CD4-positive, CD25-positive, alpha-beta regulatory T cell (primary cell): ENCODE results near the gene SHOC1. TPM values are rescaled to one million over a fixed set of nuclear protein-coding genes. Genes with fewer than 3 reads are reported as not detected.

Experiments
- ATAC-seq, 2 donors: fragments of 150-1000 bp; cut with Tn5 transposase; one replicate each; pipeline ENCODE4 v1.10.0; 2021; ENCODE audit warnings: low read depth in 2 of 2, moderate number of reproducible peaks in 2 of 2, moderate library complexity in 1 of 2
- DNase-seq, 3 donors: peaks; one replicate each; pipeline versions ENCODE4 v3.0.0 to v3.0.0-alpha.2; 2012 to 2022; ENCODE audit warnings: mixed read lengths in 1 of 3
- H3K27ac ChIP-seq: one replicate; pipeline ENCODE4 v1.7.0; 2013; ENCODE audit warnings: mild to moderate bottlenecking, low read length; ENCODE audit not compliant: insufficient read depth, poor library complexity, severe bottlenecking
- H3K27me3 ChIP-seq: one replicate; pipeline ENCODE4 v1.7.0; 2013; ENCODE audit warnings: low read length; ENCODE audit not compliant: control insufficient read depth, insufficient read depth
- H3K36me3 ChIP-seq: one replicate; pipeline ENCODE4 v1.7.0; 2013; ENCODE audit warnings: mild to moderate bottlenecking, low read length, moderate library complexity; ENCODE audit not compliant: control insufficient read depth, insufficient read depth
- H3K4me1 ChIP-seq: 2 replicates; pipeline ENCODE4 v1.7.0; 2013; ENCODE audit warnings: mild to moderate bottlenecking, low read length; ENCODE audit not compliant: insufficient read depth, control insufficient read depth, poor library complexity, severe bottlenecking
- H3K4me3 ChIP-seq: one replicate; pipeline ENCODE4 v1.7.0; 2013; ENCODE audit warnings: low read depth, mild to moderate bottlenecking, low read length, moderate library complexity
- H3K9me3 ChIP-seq, 2 experiments: 1 replicate in 1 of 2; 2 replicates in 1 of 2; pipeline ENCODE4 v1.7.0; 2013; ENCODE audit warnings: low read length in 2 of 2, mild to moderate bottlenecking in 1 of 2, moderate library complexity in 1 of 2; ENCODE audit not compliant: control insufficient read depth in 2 of 2
- H3K27ac Mint-ChIP-seq, 3 donors: one replicate each; pipeline ENCODE4 v1.8.0; 2020 to 2022; ENCODE audit warnings: mild to moderate bottlenecking in 3 of 3, mixed read lengths in 3 of 3, moderate library complexity in 2 of 3
- H3K27me3 Mint-ChIP-seq: one replicate; pipeline ENCODE4 v1.8.0; 2022; ENCODE audit warnings: mild to moderate bottlenecking, mixed read lengths
- H3K36me3 Mint-ChIP-seq: one replicate; pipeline ENCODE4 v1.8.0; 2020; ENCODE audit warnings: mixed read lengths
- H3K4me1 Mint-ChIP-seq, 4 donors: one replicate each; pipeline ENCODE4 v1.8.0; 2020 to 2022; ENCODE audit warnings: mixed read lengths in 4 of 4, mild to moderate bottlenecking in 1 of 4
- H3K4me3 Mint-ChIP-seq, 4 donors: one replicate each; pipeline ENCODE4 v1.8.0; 2020 to 2022; ENCODE audit warnings: mild to moderate bottlenecking in 4 of 4, mixed read lengths in 4 of 4, moderate library complexity in 3 of 4
- H3K9me3 Mint-ChIP-seq, 7 donors: one replicate each; pipeline ENCODE4 v1.8.0; 2020 to 2022; ENCODE audit warnings: mixed read lengths in 7 of 7, mild to moderate bottlenecking in 3 of 7, moderate library complexity in 2 of 7
- polyA plus RNA-seq, 4 donors: library from polyadenylated mRNA; unstranded; fragments of 300-500 nt; fragmentation: Illumina TruSeq; gene quantifications; one replicate each; pipeline ENCODE4 v1.2.3, GENCODE V29; 2021
- total RNA-seq: library from RNA; stranded (reverse); gene quantifications from one replicate; pipeline ENCODE4 v1.2.3, GENCODE V29; 2022

The SHOC1 gene
- total RNA-seq (not detected), polyA plus RNA-seq (not detected)

- ATAC-seq (no peak), DNase-seq (no peak)
- Histone ChIP-seq H3K36me3 (no peaks in the 10 kb centered on the region), H3K27me3 (no peaks in the 10 kb centered on the region), H3K4me3 (no peak within 1 kb of the TSS), H3K9me3 (no peaks in the 10 kb centered on the region), H3K4me1 (no peaks in the 10 kb centered on the region), H3K27ac (no peak within 1 kb of the TSS)
- Mint-ChIP-seq H3K9me3 (peaks cover 0 to 4% (median 0%) of the 10 kb centered on the region in 7 donors), H3K4me1 (peaks cover 2 to 4% (median 3%) of the 10 kb centered on the region in 4 donors), H3K27ac (no peak within 1 kb of the TSS), H3K36me3 (peaks cover 3% of the 10 kb centered on the region), H3K27me3 (no peaks in the 10 kb centered on the region), H3K4me3 (no peak within 1 kb of the TSS)
These were observed at the start of gene SHOC1 for GRCh38 chr9:111794835-111795556. Gene SHOC1, minus strand, starts transcription at chr9:111794937. Its CDS starts 3,519 bp downstream, at chr9:111791418.

- no peaks in the 10 kb centered on the region for H3K9me3 ChIP-seq
- peaks cover 0 to 3% (median under 1%) of the 10 kb centered on the region in 4 donors for H3K4me1 Mint-ChIP-seq
- no peak overlapping the region for H3K4me3 ChIP-seq
- no peak overlapping the region for H3K4me3 Mint-ChIP-seq
- ATAC-seq (no peak), DNase-seq (no peak)
- H3K27me3 Mint-ChIP-seq: peaks cover 12% of the 10 kb centered on the region
- no peak overlapping the region for H3K27ac ChIP-seq
- H3K4me1 ChIP-seq: no peaks in the 10 kb centered on the region
- no peaks in the 10 kb centered on the region for H3K36me3 Mint-ChIP-seq
- no peaks in the 10 kb centered on the region for H3K9me3 Mint-ChIP-seq
- no peaks in the 10 kb centered on the region for H3K36me3 ChIP-seq
- no peak overlapping the region for H3K27ac Mint-ChIP-seq
- no peaks in the 10 kb centered on the region for H3K27me3 ChIP-seq
These were observed 49.2 kb upstream of the SHOC1 start for GRCh38 chr9:111843971-111844370.

DNA sequence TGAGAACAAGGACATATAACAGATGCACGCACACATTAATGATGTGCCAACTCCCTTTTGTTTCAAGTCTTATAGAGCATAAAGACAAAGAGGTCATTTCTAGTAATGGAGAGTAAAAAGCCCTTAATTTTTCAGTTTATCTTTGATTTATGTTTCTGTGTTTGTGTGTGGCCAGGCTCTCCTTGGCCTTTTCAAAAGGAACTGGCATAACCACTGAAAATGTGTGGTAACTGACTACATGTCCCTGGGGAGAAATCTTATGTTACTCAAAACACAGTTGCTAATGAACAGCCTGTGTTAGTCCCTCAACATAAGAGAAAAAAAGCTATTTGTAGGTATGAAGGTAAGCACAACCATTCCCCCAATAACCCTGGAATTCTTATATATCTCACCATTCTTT is 47.6 kb upstream of the SHOC1 start:
- Histone ChIP-seq H3K27me3 (no peaks in the 10 kb centered on the region), H3K4me1 (no peaks in the 10 kb centered on the region), H3K4me3 (no peak overlapping the region), H3K27ac (no peak overlapping the region), H3K36me3 (no peaks in the 10 kb centered on the region), H3K9me3 (no peaks in the 10 kb centered on the region)
- H3K4me3 Mint-ChIP-seq: no peak overlapping the region
- H3K27me3 Mint-ChIP-seq: peaks cover 19% of the 10 kb centered on the region
- DNase-seq (no peak), ATAC-seq (no peak)
- peaks cover 0 to 1% (median 0%) of the 10 kb centered on the region in 7 donors for H3K9me3 Mint-ChIP-seq
- no peaks in the 10 kb centered on the region for H3K36me3 Mint-ChIP-seq
- peaks cover 0 to 4% (median under 1%) of the 10 kb centered on the region in 4 donors for H3K4me1 Mint-ChIP-seq
- no peak overlapping the region for H3K27ac Mint-ChIP-seq

DNA sequence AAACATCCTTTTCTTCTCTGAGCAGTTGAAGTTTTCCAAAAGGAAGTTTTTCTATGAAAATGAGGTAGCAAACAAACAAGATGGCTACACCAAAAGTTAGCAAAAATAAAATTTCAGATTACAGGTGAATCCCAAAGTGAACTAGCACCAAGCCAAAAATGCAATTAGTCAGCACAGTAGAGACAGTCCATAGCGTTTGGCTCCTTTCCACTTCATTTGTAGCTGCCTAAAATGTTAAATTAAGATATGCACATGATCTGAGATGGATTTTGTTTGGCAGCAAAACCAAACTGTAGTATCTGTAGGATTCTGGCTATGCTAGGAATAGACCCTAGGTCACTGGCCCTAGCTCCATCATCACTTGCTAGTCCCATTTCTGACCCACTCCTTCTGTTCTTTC is 45.7 kb upstream of the SHOC1 start:
- Mint-ChIP-seq H3K27me3 (peaks cover 20% of the 10 kb centered on the region), H3K27ac (no peak overlapping the region), H3K4me3 (no peak overlapping the region), H3K36me3 (no peaks in the 10 kb centered on the region), H3K9me3 (peaks cover 0 to 1% (median 0%) of the 10 kb centered on the region in 7 donors), H3K4me1 (peaks cover 0 to 4% (median 0%) of the 10 kb centered on the region in 4 donors)
- Histone ChIP-seq H3K9me3 (no peaks in the 10 kb centered on the region), H3K27ac (no peak overlapping the region), H3K4me1 (no peaks in the 10 kb centered on the region), H3K36me3 (no peaks in the 10 kb centered on the region), H3K27me3 (no peaks in the 10 kb centered on the region), H3K4me3 (no peak overlapping the region)
- ATAC-seq: no peak
- DNase-seq: no peak

DNA sequence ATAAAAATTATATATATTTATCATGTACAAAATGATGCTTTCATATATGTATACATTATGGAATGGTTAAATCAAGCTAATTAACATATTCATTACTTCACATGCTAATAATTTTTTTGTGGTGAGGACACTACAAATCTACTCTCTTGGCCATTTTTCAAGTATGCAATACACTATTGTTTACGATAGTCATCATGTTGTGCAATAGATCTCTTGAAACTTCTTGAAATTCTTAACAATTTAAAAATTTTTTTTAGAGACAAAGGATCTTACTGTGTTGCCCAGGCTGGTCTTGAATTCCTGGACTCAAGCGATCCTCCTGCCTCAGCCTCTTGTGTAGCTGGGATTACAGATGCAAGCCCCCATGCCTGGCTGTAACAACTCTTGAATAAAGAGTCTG is 45.2 kb upstream of the SHOC1 start:
- peaks cover 0 to 4% (median 0%) of the 10 kb centered on the region in 4 donors for H3K4me1 Mint-ChIP-seq
- Histone ChIP-seq H3K4me3 (no peak overlapping the region), H3K4me1 (no peaks in the 10 kb centered on the region), H3K36me3 (no peaks in the 10 kb centered on the region), H3K9me3 (no peaks in the 10 kb centered on the region), H3K27ac (no peak overlapping the region), H3K27me3 (no peaks in the 10 kb centered on the region)
- DNase-seq (no peak), ATAC-seq (no peak)
- H3K27me3 Mint-ChIP-seq: peaks cover 24% of the 10 kb centered on the region
- no peaks in the 10 kb centered on the region for H3K36me3 Mint-ChIP-seq
- H3K4me3 Mint-ChIP-seq: no peak overlapping the region
- peaks cover 0 to 1% (median 0%) of the 10 kb centered on the region in 7 donors for H3K9me3 Mint-ChIP-seq
- H3K27ac Mint-ChIP-seq: no peak overlapping the region

DNA sequence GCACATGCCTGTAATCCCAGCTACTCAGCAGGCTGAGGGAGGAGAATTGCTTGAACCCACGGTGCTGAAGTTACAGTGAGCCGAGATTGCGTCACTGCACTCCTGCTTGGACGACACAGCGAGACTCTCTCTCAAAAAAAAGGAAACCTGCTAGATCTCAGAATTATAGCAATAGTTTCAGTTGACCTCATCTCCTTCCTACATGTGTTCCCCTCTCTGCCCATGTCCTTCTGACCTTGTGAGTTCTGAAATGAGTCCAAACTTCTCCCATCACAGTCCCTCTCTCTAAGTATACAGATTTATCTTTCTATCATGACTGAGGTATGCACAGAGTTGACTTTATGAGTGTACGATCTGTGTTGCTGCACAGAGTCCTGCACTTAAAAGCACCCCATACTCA is 44.6 kb upstream of the SHOC1 start:
- no peak overlapping the region for H3K27ac Mint-ChIP-seq
- DNase-seq (no peak), ATAC-seq (no peak)
- Histone ChIP-seq H3K4me1 (no peaks in the 10 kb centered on the region), H3K4me3 (no peak overlapping the region), H3K9me3 (no peaks in the 10 kb centered on the region), H3K36me3 (no peaks in the 10 kb centered on the region), H3K27ac (no peak overlapping the region), H3K27me3 (peaks cover 2% of the 10 kb centered on the region)
- H3K27me3 Mint-ChIP-seq: peaks cover 27% of the 10 kb centered on the region
- peaks cover 0 to 1% (median 0%) of the 10 kb centered on the region in 7 donors for H3K9me3 Mint-ChIP-seq
- H3K4me1 Mint-ChIP-seq: peaks cover 0 to 4% (median 0%) of the 10 kb centered on the region in 4 donors
- no peak overlapping the region for H3K4me3 Mint-ChIP-seq
- no peaks in the 10 kb centered on the region for H3K36me3 Mint-ChIP-seq

- H3K27me3 ChIP-seq: peaks cover 2% of the 10 kb centered on the region
- H3K4me3 Mint-ChIP-seq: no peak overlapping the region
- no peak overlapping the region for H3K27ac Mint-ChIP-seq
- H3K4me1 ChIP-seq: no peaks in the 10 kb centered on the region
- ATAC-seq (no peak), DNase-seq (no peak)
- no peak overlapping the region for H3K27ac ChIP-seq
- peaks cover 0 to 4% (median 0%) of the 10 kb centered on the region in 4 donors for H3K4me1 Mint-ChIP-seq
- H3K9me3 ChIP-seq: no peaks in the 10 kb centered on the region
- peaks cover 27% of the 10 kb centered on the region for H3K27me3 Mint-ChIP-seq
- peaks cover 0 to 1% (median 0%) of the 10 kb centered on the region in 7 donors for H3K9me3 Mint-ChIP-seq
- no peak overlapping the region for H3K4me3 ChIP-seq
- H3K36me3 ChIP-seq: no peaks in the 10 kb centered on the region
- no peaks in the 10 kb centered on the region for H3K36me3 Mint-ChIP-seq
These were observed 43.7 kb upstream of the SHOC1 start for GRCh38 chr9:111838439-111838838.

- H3K36me3 ChIP-seq: no peaks in the 10 kb centered on the region
- peaks cover 2% of the 10 kb centered on the region for H3K27me3 ChIP-seq
- H3K9me3 ChIP-seq: no peaks in the 10 kb centered on the region
- H3K9me3 Mint-ChIP-seq: peaks cover 0 to 1% (median 0%) of the 10 kb centered on the region in 7 donors
- no peak overlapping the region for H3K27ac ChIP-seq
- H3K4me1 ChIP-seq: no peaks in the 10 kb centered on the region
- peaks cover 19% of the 10 kb centered on the region for H3K27me3 Mint-ChIP-seq
- ATAC-seq (no peak), DNase-seq (no peak)
- no peak overlapping the region for H3K4me3 ChIP-seq
- H3K27ac Mint-ChIP-seq: no peak overlapping the region
- no peak overlapping the region for H3K4me3 Mint-ChIP-seq
- H3K4me1 Mint-ChIP-seq: peaks cover 0 to 4% (median 0%) of the 10 kb centered on the region in 4 donors
- no peaks in the 10 kb centered on the region for H3K36me3 Mint-ChIP-seq
These were observed 41.6 kb upstream of the SHOC1 start for GRCh38 chr9:111836311-111836710.
